RWPE2 (cell line): ENCODE data around the gene TEN1.
"Not testable (repeated sequence)": the region's sequence is repeated elsewhere in the genome, so short reads cannot be mapped to it uniquely, and the experiment has no call there.

Experiments
- ATAC-seq: fragments of 200-7000 bp; cut with Tn5 transposase; 3 replicates; pipeline ENCODE4 v1.9.1; 2021; ENCODE audit warnings: low read depth
- DNase-seq: peaks from one replicate; pipeline ENCODE4 v3.0.0-alpha.2; 2020; ENCODE audit warnings: low spot score
- H3K27ac ChIP-seq: fragments of 450-650 bp; 2 replicates; pipeline ENCODE4 v1.5.1; 2017; ENCODE audit warnings: mild to moderate bottlenecking; ENCODE audit not compliant: poor library complexity, severe bottlenecking
- H3K27me3 ChIP-seq: fragments of 250-450 bp; sonication (Bioruptor Pico); 2 replicates; pipeline ENCODE4 v1.5.1; 2021; ENCODE audit warnings: mild to moderate bottlenecking, moderate library complexity; ENCODE audit not compliant: insufficient read depth, poor library complexity, severe bottlenecking
- H3K36me3 ChIP-seq: fragments of 250-450 bp; sonication (Bioruptor Pico); 2 replicates; pipeline ENCODE4 v1.5.1; 2020; ENCODE audit warnings: low read depth, mild to moderate bottlenecking, moderate library complexity
- H3K4me1 ChIP-seq: fragments of 250-450 bp; sonication (Bioruptor Pico); 2 replicates; pipeline ENCODE4 v1.5.1; 2021; ENCODE audit warnings: mild to moderate bottlenecking, moderate library complexity; ENCODE audit not compliant: insufficient read depth, poor library complexity, severe bottlenecking
- H3K4me3 ChIP-seq: fragments of 250-450 bp; sonication (Bioruptor Pico); 2 replicates; pipeline ENCODE4 v1.5.1; 2021; ENCODE audit warnings: mild to moderate bottlenecking, moderate library complexity; ENCODE audit not compliant: severe bottlenecking
- H3K9me3 ChIP-seq: fragments of 250-450 bp; sonication (Bioruptor Pico); 2 replicates; pipeline ENCODE4 v1.5.1; 2021; ENCODE audit warnings: mild to moderate bottlenecking, moderate library complexity; ENCODE audit not compliant: severe bottlenecking
- TF ChIP-seq, protein P1 (sequence below): fragments of 450-650 bp; IDR thresholded peaks from one replicate; pipeline ENCODE4 v1.5.1; 2017; ENCODE audit warnings: mild to moderate bottlenecking, moderate library complexity; ENCODE audit not compliant: poor library complexity, severe bottlenecking

The TEN1 gene

DNA sequence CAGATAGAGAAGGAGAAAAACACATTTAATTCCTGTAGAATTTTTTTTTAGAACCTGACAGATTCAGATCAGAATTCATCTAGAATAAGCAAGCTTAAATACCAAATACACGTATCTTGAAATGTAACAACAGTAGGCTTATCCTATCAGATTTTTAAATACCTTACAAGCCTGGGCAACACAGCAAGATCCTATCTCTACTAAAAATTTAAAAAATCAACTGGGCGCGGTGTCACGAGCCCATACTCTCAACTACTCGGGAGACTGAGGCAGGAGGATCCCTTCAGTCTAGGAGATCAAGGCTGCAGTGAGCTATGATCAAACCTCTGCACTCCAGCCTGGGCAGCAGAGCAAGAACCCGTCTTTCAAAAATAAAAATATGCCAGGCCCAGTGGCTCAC, 13.6 kb upstream of the TEN1 start:
- no peak for ATAC-seq
- Histone ChIP-seq H3K27me3 (no peaks in the 10 kb centered on the region), H3K4me3 (no peak overlapping the region), H3K36me3 (peaks cover 6% of the 10 kb centered on the region), H3K9me3 (no peaks in the 10 kb centered on the region), H3K27ac (no peak overlapping the region), H3K4me1 (no peaks in the 10 kb centered on the region)
- no peak for DNase-seq
- TF ChIP-seq, protein P1, sequence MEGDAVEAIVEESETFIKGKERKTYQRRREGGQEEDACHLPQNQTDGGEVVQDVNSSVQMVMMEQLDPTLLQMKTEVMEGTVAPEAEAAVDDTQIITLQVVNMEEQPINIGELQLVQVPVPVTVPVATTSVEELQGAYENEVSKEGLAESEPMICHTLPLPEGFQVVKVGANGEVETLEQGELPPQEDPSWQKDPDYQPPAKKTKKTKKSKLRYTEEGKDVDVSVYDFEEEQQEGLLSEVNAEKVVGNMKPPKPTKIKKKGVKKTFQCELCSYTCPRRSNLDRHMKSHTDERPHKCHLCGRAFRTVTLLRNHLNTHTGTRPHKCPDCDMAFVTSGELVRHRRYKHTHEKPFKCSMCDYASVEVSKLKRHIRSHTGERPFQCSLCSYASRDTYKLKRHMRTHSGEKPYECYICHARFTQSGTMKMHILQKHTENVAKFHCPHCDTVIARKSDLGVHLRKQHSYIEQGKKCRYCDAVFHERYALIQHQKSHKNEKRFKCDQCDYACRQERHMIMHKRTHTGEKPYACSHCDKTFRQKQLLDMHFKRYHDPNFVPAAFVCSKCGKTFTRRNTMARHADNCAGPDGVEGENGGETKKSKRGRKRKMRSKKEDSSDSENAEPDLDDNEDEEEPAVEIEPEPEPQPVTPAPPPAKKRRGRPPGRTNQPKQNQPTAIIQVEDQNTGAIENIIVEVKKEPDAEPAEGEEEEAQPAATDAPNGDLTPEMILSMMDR, result no peak

DNA sequence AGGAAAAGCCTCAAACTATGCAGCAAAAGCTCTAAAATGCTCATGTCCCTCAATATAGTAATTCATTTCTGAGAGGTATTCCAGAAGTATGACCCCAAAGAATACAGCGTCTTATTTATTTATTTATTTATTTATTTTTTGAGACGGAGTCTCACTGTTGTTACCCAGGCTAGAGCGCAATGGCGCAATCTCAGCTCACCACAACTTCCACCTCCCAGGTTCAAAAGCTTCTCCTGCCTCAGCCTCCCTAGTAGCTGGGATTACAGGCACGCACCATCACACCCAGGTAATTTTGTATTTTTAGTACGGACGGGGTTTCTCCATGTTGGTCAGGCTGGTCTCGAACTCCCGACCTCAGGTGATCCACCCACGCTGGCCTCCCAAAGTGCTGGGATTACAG, 10.0 kb upstream of the TEN1 start:
- ATAC-seq, H3K27ac ChIP-seq, H3K4me1 ChIP-seq, H3K27me3 ChIP-seq, H3K9me3 ChIP-seq, H3K4me3 ChIP-seq, DNase-seq: not testable (repeated sequence)
- H3K36me3 ChIP-seq, result peaks cover 16% of the 10 kb centered on the region

DNA sequence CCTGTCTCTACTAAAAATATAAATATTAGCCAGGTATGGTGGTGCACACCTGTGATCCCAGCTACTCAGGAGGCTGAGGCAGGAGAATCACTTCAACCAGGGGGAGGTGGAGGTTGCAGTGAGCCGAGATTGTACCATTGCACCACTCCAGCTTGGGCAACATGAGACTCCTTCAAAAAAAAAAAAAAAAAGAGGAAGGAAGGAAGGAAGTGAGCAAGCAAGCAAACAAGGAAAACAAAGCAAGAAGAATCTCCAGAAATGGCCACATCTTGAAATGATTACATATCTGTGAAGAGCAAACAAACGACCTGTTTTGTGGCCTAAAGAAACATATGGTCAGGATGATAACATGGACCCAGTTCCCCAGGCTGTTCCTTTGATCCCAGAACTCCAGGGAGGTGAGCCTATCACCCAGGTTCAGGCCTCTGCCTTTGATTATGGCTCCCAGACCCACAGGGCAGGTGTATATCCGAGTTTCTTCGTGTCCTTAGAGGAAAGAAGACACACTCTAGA, 9.0 kb upstream of the TEN1 start:
- H3K4me1 ChIP-seq, result no peaks in the 10 kb centered on the region
- H3K36me3 ChIP-seq, result peaks cover 16% of the 10 kb centered on the region
- no peak overlapping the region for H3K27ac ChIP-seq
- no peaks in the 10 kb centered on the region for H3K9me3 ChIP-seq
- TF ChIP-seq, protein P1, result no peak
- no peak for DNase-seq
- H3K27me3 ChIP-seq, result no peaks in the 10 kb centered on the region
- ATAC-seq, result no peak
- H3K4me3 ChIP-seq, result no peak overlapping the region

DNA sequence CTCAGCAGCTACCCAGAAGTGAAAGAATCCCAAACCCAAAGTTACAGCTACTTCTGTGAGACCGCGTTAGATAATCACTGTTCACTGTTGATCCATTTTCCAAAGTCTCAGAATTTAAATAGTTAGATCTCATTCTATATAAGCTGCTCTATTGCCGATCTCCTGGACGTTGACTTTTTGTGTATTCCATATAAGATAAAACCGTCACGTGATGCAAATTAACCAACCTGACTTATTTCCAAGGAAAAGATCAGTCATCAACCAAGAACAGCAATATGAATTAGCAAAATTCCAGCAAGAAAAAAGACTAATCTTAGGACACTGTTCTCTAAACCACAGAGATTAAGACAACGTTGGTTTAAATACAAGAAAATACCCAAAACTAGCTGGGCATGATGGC, 8.4 kb upstream of the TEN1 start:
- no peak overlapping the region for H3K4me3 ChIP-seq
- ATAC-seq (no peak), DNase-seq (no peak)
- H3K4me1 ChIP-seq, result no peaks in the 10 kb centered on the region
- no peaks in the 10 kb centered on the region for H3K9me3 ChIP-seq
- H3K36me3 ChIP-seq, result peaks cover 19% of the 10 kb centered on the region
- no peaks in the 10 kb centered on the region for H3K27me3 ChIP-seq
- no peak overlapping the region for H3K27ac ChIP-seq
- TF ChIP-seq, protein P1, result no peak

DNA sequence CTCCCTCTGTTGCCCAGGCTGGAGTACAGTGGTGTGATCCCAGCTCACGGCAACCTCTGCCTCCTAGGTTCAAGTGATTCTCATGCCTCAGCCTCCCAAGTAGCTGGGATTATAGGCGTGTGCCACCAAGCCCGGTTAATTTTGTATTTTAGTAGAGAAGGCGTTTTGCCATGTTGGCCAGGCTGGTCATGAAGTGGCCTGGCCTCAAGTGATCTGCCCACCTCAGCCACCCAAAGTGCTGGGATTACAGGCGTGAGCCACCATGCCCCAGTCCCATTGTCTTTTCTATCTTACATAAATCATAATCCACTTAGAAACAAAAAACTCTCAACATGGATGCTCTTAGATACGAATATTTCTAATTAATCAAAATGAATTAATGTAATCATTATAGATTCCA, 3.9 kb upstream of the TEN1 start:
- H3K9me3 ChIP-seq, H3K4me1 ChIP-seq, H3K27ac ChIP-seq, H3K27me3 ChIP-seq, H3K4me3 ChIP-seq, ATAC-seq, DNase-seq: not testable (repeated sequence)
- H3K36me3 ChIP-seq, result peaks cover 15% of the 10 kb centered on the region

DNA sequence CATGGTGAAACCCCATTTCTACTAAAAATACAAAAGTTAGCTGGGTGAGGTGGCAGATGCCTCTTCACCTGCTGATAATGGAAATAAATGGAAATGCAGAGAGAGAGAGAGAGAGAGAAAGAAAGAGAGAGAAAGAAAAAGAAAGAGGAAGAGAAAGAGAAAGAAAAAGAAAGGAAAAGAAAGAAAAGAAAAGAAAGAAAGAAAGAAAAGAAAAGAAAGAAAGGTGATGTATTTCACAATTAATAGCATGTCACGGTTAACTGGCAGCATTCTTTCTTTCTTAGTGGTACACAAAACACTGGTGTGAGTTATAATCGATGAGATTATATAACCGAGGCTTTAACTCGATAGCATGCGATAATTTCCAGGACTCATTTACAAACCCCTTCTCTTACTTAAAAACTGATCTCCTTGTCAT, 3.3 kb upstream of the TEN1 start:
- no peaks in the 10 kb centered on the region for H3K27me3 ChIP-seq
- H3K36me3 ChIP-seq, result peaks cover 10% of the 10 kb centered on the region
- ATAC-seq (no peak), DNase-seq (no peak)
- no peak overlapping the region for H3K27ac ChIP-seq
- no peak overlapping the region for H3K4me3 ChIP-seq
- no peaks in the 10 kb centered on the region for H3K9me3 ChIP-seq
- peaks cover 8% of the 10 kb centered on the region for H3K4me1 ChIP-seq
- TF ChIP-seq, protein P1, result no peak
